SH-SY5Y (cell line): ENCODE results near the gene C16orf78.

Source experiments
- GATA2 ChIP-seq: IDR thresholded peaks from 2 replicates; pipeline ENCODE4 v1.6.1; 2011; ENCODE audit warnings: mild to moderate bottlenecking, low read depth, low read length
- GATA3 ChIP-seq: IDR thresholded peaks from 2 replicates; pipeline ENCODE4 v1.6.1; 2011; ENCODE audit warnings: low read depth, mild to moderate bottlenecking, low read length, moderate library complexity

The C16orf78 gene

GRCh38 chr16:49355933-49356665 is 17.5 kb upstream of the C16orf78 start:
- no peak for TF ChIP-seq GATA3
- no peak for TF ChIP-seq GATA2

- TF ChIP-seq GATA2 (no peak), GATA3 (no peak)
Observed at GRCh38 chr16:49356728-49357488, 16.7 kb upstream of the C16orf78 start.

DNA sequence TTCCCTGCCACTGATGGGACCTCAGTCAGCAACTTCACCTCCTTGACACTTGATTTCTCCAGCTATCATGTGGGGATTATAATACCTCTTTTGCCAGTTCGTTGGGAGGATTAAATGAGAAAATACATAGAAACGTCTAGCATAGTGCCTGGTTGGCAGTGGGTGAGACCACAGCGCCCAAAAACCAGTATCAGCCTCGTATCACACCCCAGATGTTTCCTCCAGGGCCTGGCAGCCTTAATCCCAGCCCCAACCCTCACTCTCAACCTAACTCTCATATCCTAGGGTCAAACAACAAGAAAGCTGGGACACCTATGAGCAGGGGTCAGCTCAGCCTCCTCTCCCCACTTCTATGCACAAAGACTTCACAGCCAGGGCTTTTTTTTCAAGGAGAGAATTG is 14.0 kb upstream of the C16orf78 start:
- TF ChIP-seq GATA2 = no peak
- no peak for TF ChIP-seq GATA3

DNA sequence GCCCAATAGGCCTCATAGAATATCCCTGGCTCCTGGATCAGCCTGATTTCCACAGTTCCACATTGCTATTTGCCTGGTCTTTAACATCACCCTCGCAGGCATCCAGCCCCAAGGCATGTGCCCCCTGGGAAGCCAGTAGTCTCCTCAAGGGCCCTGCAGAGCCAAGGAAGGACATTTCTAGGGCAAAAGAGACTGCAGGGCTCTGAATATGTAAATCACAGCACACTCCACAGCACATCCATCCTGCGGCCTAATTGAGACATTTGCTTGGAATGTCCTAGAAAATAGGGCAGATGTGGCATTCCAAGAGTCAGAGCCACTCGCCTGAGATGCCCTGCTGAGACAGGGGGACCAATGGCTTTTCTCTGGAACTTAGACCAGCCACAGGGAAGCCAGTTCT is 11.4 kb upstream of the C16orf78 start:
- TF ChIP-seq GATA3 (no peak), GATA2 (no peak)

DNA sequence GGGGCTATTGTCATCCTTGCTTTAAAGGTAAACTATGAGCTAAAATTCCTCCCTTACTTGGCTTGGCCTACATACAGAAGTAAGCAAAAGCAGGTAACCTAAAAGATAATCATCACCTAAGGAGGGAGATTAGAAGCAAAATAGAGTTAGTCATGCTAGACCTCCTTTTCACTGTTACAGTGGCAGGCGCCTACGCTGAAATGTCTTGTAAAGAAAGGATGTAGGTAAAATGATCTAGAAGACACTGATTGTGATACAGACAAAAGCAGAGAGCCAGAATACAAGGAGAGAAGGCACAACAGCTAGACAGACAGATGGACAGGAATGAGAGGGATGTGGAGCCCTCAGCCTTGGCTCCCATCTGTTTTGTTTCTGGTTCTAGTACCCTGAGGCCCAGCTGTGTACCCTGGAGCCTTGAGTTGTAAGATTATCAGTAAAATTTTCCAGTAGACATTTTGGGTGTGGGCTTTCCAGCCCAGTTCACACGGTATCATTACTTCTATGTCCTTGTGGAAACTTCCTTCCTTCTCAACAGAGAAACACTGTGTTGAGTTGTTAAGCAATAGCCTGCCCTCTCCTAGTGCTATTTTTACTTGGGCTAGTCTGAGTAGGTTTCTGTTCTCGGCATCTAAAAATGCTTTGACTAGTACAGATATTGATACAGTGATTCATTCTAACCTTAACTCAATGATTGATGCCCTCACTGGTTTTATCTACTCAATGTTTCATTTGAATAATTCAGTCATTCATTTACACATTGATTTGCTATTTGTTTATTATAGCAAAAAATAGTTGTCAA is 7.7 kb upstream of the C16orf78 start:
- no peak for TF ChIP-seq GATA3
- no peak for TF ChIP-seq GATA2

DNA sequence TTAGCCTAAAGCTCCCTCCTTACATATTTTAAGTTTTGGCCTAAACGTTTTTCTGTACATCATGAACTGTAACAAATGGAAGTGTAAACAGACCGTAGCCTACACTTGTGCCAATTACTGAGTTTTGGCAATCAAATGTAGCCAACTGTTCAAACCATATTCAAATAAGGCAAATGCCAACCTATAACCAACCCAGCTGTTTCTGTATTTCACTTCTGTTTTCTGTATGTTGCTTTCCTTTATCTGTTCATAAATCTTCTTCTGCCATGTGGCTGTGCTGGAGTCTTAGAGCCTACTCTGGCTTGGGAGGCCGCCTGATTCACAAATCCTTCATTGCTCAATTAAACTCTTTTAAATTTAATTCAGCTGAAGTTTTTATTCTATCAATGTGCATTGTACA is 6.9 kb upstream of the C16orf78 start:
- TF ChIP-seq GATA3 = no peak
- no peak for TF ChIP-seq GATA2

- no peak for TF ChIP-seq GATA3
- TF ChIP-seq GATA2 = no peak
Observed at GRCh38 chr16:49369651-49370611, 3.7 kb upstream of the C16orf78 start.

GRCh38 chr16:49376206-49376605 is 2.6 kb downstream of the C16orf78 start:
- TF ChIP-seq GATA3 (no peak), GATA2 (no peak)

DNA sequence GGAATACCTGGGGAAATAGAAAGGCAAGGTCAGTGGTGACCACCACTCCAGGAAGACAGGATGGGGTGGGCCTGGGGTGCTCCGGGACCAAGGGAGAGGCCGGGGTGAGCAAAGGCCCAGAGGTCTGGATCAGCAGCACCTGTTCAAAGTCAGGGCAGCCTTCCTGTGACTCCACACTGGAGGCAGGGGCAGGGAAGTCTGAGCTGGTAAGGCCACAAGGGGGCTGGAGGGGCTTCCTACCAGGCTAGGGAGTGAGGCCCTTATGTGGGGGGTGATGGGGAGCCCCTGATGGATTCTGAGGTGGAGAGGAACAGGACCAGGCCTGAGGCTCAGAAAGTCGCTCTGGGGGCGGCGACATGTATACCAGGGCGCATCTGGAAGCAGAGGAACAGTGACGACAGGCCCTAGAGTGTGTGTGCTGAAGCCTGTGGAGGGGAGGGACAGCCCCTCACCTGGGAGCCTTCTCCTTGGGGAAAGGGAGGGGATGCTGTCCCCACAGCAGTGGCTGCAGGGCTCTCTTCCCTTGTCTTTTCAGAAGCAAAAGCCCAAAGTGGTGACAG is 3.7 kb downstream of the C16orf78 start:
- TF ChIP-seq GATA3 (no peak), GATA2 (no peak)

DNA sequence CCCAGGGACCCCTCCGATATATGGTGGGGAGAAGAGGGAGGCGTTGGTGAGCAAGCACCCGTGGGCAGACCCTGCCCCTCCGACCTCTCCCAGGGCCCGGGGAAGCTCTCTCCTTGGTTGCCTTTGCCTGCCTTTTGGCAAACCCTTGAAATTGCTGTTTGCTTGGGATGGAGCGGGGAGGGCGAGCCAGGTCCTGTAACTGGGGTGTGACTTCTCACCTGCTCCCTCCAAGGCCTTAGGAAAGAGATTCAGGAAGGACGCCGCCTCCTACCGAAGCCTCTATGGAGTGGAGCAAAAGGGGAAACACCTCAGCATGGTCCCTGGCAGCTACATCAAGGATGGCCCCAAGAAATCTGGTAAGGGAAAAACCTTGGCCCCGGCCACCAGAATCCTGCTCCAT is 4.6 kb downstream of the C16orf78 start:
- no peak for TF ChIP-seq GATA3
- TF ChIP-seq GATA2 = no peak

DNA sequence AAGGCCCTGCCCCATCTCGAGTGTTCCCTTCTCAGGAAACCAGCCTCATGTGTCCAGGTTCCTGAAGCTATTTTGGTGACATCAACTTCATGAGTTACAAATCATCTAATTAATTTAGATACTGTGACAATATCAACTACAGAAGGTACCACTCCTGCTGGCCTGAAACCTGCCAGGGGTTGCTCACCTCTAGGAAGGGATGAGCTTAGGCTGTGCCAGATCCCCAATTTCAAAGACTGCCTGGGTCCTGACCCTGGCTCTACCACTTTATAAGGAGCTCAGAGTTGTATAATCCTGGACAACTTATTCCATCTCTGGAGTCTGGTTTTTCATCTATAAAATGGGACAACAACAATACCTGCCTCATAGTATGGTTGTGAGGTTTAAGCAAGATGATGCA is 5.2 kb downstream of the C16orf78 start:
- TF ChIP-seq GATA3 (no peak), GATA2 (no peak)

GRCh38 chr16:49382916-49383315 is 9.3 kb downstream of the C16orf78 start:
- TF ChIP-seq GATA3 (no peak), GATA2 (no peak)

- no peak for TF ChIP-seq GATA2
- TF ChIP-seq GATA3 = no peak
Observed at GRCh38 chr16:49395021-49395420, 21.4 kb downstream of the C16orf78 start.
